GM23248 (cell line): ENCODE results near the gene RAB40B.

Experiments used
- EZH2 ChIP-seq: fragments of 200-600 bp; sonication (generic); IDR thresholded peaks from 2 replicates; pipeline ENCODE4 v1.6.1; 2018; ENCODE audit warnings: antibody characterized with exemption, mild to moderate bottlenecking; ENCODE audit not compliant: insufficient read depth, poor library complexity, severe bottlenecking
- EZH2phosphoT487 ChIP-seq: fragments of 200-600 bp; sonication (generic); IDR thresholded peaks from 2 replicates; pipeline ENCODE4 v1.6.1; 2018; ENCODE audit warnings: antibody characterized with exemption, moderate library complexity, mild to moderate bottlenecking, low read depth; ENCODE audit not compliant: insufficient read depth

GRCh38 chr17:82648742-82649331 lies 49.7 kb downstream of the RAB40B start:
- TF ChIP-seq EZH2 = no peak
- no peak for TF ChIP-seq EZH2phosphoT487
